GM12878 (cell line): ENCODE data around the gene DENND1A. TPM values are rescaled to one million over a fixed set of nuclear protein-coding genes. Genes with fewer than 3 reads are reported as not detected.

Experiments
- ATAC-seq: fragments of 200-7000 bp; cut with Tn5 transposase; 3 replicates; pipeline ENCODE4 v1.9.1; 2020; ENCODE audit warnings: mild to moderate bottlenecking, moderate library complexity
- BruUV-seq: library from RNA; stranded (reverse); fragments of 400-500 nt; replicated peaks from 2 replicates; lab custom pipeline; 2021; lab: Mats Ljungman, UMichigan
- CTCF ChIA-PET: fragments of 300-600 bp; sonication (Branson Sonifier 250); formaldehyde crosslinking; extraction: SDS; loops from one replicate; lab custom pipeline; 2021; ENCODE audit warnings: inconsistent platforms; lab: Yijun Ruan, JAX
- POLR2A ChIA-PET: fragments of 350-600 bp; formaldehyde crosslinking; extraction: SDS; loops from one replicate; lab custom pipeline; 2021; ENCODE audit warnings: inconsistent platforms; lab: Charles Lee
- RAD21 ChIA-PET: fragments of 300-600 bp; sonication (Branson Sonifier 250); formaldehyde crosslinking; loops from one replicate; lab custom pipeline; 2023; ENCODE audit warnings: antibody characterized with exemption; ENCODE audit not compliant: unreplicated experiment; lab: Charles Lee
- SMC1A ChIA-PET: fragments of 300-600 bp; sonication (Branson Sonifier 250); formaldehyde crosslinking; loops from one replicate; lab custom pipeline; 2023; ENCODE audit not compliant: unreplicated experiment, uncharacterized antibody; lab: Charles Lee
- DNase-seq: peaks from one replicate; pipeline ENCODE4 v3.0.0-alpha.2; 2011; ENCODE audit warnings: low read depth, low spot score
- FAIRE-seq: peaks from 3 replicates; lab custom pipeline; 2011; peaks lifted over from hg19 to GRCh38; lab: Jason Lieb, UNC
- H2AFZ ChIP-seq: 2 replicates; pipeline ENCODE4 v1.6.0; 2011; ENCODE audit warnings: low read depth, low read length, control low read depth; ENCODE audit not compliant: control insufficient read depth
- H3K27ac ChIP-seq: 2 replicates; pipeline ENCODE4 v1.5.1; 2011; ENCODE audit warnings: control low read depth; ENCODE audit not compliant: control insufficient read depth, insufficient read depth
- H3K27me3 ChIP-seq, 2 experiments: replicated peaks in 1 of 2; 2 replicates each; pipeline versions ENCODE4 v1.6.0 to v1.6.1; 2011; ENCODE audit warnings: low read length in 1 of 2; ENCODE audit not compliant: control insufficient read depth in 2 of 2, insufficient read depth in 2 of 2
- H3K36me3 ChIP-seq, 2 experiments: 2 replicates each; pipeline ENCODE4 v1.5.1; 2011; ENCODE audit warnings: low read length in 1 of 2; ENCODE audit not compliant: control insufficient read depth in 2 of 2, insufficient read depth in 2 of 2
- H3K4me1 ChIP-seq: 2 replicates; pipeline ENCODE4 v1.6.1; 2011; ENCODE audit warnings: mild to moderate bottlenecking, low read length, moderate library complexity, mixed read lengths; ENCODE audit not compliant: control insufficient read depth, insufficient read depth
- H3K4me2 ChIP-seq: 2 replicates; pipeline ENCODE4 v1.6.0; 2011; ENCODE audit warnings: control low read depth; ENCODE audit not compliant: control insufficient read depth, insufficient read depth
- H3K4me3 ChIP-seq: fragments of 200-600 bp; sonication (generic); 2 replicates; pipeline ENCODE4 v1.5.1; 2016
- H3K79me2 ChIP-seq: 2 replicates; pipeline ENCODE4 v1.6.0; 2011; ENCODE audit warnings: low read length; ENCODE audit not compliant: control insufficient read depth, insufficient read depth
- H3K9ac ChIP-seq: 2 replicates; pipeline ENCODE4 v1.8.0; 2011; ENCODE audit warnings: low read length, control low read depth, mixed read lengths; ENCODE audit not compliant: control insufficient read depth, insufficient read depth
- H3K9me3 ChIP-seq: replicated peaks from 3 replicates; pipeline ENCODE4 v1.5.1; 2011; ENCODE audit warnings: mild to moderate bottlenecking, low read length; ENCODE audit not compliant: control insufficient read depth, insufficient read depth
- H4K20me1 ChIP-seq: 2 replicates; pipeline ENCODE4 v1.6.0; 2011; ENCODE audit not compliant: control insufficient read depth, insufficient read depth
- BACH1 ChIP-seq: fragments of 450-650 bp; IDR thresholded peaks from 2 replicates; pipeline ENCODE4 v1.6.1; 2017; ENCODE audit warnings: mild to moderate bottlenecking, borderline replicate concordance
- BCL11A ChIP-seq: IDR thresholded peaks from 2 replicates; pipeline ENCODE4 v1.6.1; 2011; ENCODE audit warnings: low read depth, low read length
- GABPA ChIP-seq: IDR thresholded peaks from 2 replicates; pipeline ENCODE4 v1.6.1; 2014; ENCODE audit warnings: antibody characterized with exemption, low read depth, mild to moderate bottlenecking, inconsistent platforms
- HCFC1 ChIP-seq: fragments of 150-350 bp; IDR thresholded peaks from 2 replicates; pipeline ENCODE4 v1.6.1; 2014; ENCODE audit warnings: low read length
- HDGF ChIP-seq: fragments of 450-650 bp; IDR thresholded peaks from 2 replicates; pipeline ENCODE4 v1.6.1; 2016; ENCODE audit warnings: antibody characterized with exemption
- IKZF2 ChIP-seq, 2 experiments: fragments of 450-650 bp; IDR thresholded peaks; 2 replicates each; pipeline ENCODE4 v1.6.1; 2017; ENCODE audit warnings: mild to moderate bottlenecking in 2 of 2, moderate library complexity in 2 of 2
- KLF5 ChIP-seq: fragments of 450-650 bp; IDR thresholded peaks from 2 replicates; pipeline ENCODE4 v1.6.1; 2014; ENCODE audit warnings: mild to moderate bottlenecking; ENCODE audit not compliant: partially characterized antibody
- MEF2A ChIP-seq: IDR thresholded peaks from 2 replicates; pipeline ENCODE4 v1.6.1; 2011; ENCODE audit warnings: low read depth, mild to moderate bottlenecking, low read length, moderate library complexity; ENCODE audit not compliant: insufficient read depth
- NR2C2 ChIP-seq: IDR thresholded peaks from 2 replicates; pipeline ENCODE4 v1.6.1; 2011; ENCODE audit warnings: borderline replicate concordance, low read depth; ENCODE audit not compliant: control insufficient read depth, insufficient read length
- SMARCA5 ChIP-seq: fragments of 450-650 bp; IDR thresholded peaks from 2 replicates; pipeline ENCODE4 v1.6.1; 2017; ENCODE audit warnings: mild to moderate bottlenecking
- SMC3 ChIP-seq: IDR thresholded peaks from 2 replicates; pipeline ENCODE4 v1.6.1; 2011; ENCODE audit warnings: low read length, improper control_type of control experiment, borderline replicate concordance
- WRNIP1 ChIP-seq: IDR thresholded peaks from 2 replicates; pipeline ENCODE4 v1.6.1; 2011; ENCODE audit warnings: low read depth, low read length, improper control_type of control experiment, borderline replicate concordance
- ZNF274 ChIP-seq: IDR thresholded peaks from one replicate; pipeline ENCODE4 v1.8.0; 2011; ENCODE audit not compliant: insufficient read length, insufficient read depth
- ZSCAN29 ChIP-seq: fragments of 450-650 bp; IDR thresholded peaks from 2 replicates; pipeline ENCODE4 v1.6.1; 2017; ENCODE audit warnings: mild to moderate bottlenecking, moderate library complexity
- WGBS: methylation state at CpG from one replicate; pipeline ENCODE4 v1.1.6; 2016; ENCODE audit warnings: low lambda C conversion rate; ENCODE audit not compliant: insufficient replicate concordance, insufficient coverage; ENCODE audit errors: missing lambda C conversion rate; 5-methylcytosine and 5-hydroxymethylcytosine counted together
- in situ Hi-C: fragments of 300-500 bp; cut with MboI; formaldehyde crosslinking; loops from 9 replicates; pipeline ENCODE4 v1.14.3; 2018; ENCODE audit warnings: mixed read lengths
- intact Hi-C: fragments of 100-400 bp; cut with micrococcal nuclease; formaldehyde crosslinking; loops from one replicate; pipeline ENCODE4 v1.14.2; 2022; ENCODE audit not compliant: unreplicated experiment
- polyA plus RNA-seq, 11 experiments: library from polyadenylated mRNA; depleted of rRNA in 4 of 11; unstranded in 6 of 11; stranded (reverse) in 5 of 11; fragments of >200 nt; fragmentation: Nextera tagmentation in 4 of 11; fragmentation: Illumina TruSeq in 1 of 11; extraction: Ambion mirVana in 4 of 11; extraction: Trizol in 1 of 11; gene quantifications; 1 replicate in 1 of 11; 2 replicates in 10 of 11; pipeline versions ENCODE4 v1.2.1 to v1.2.3, GENCODE V29; 2011 to 2016; ENCODE audit warnings: inconsistent platforms in 2 of 11, missing spikeins in 2 of 11, low read depth in 1 of 11
- total RNA-seq, 4 experiments: library from RNA; depleted of rRNA in 3 of 4; stranded (reverse); fragments of >200 nt in 3 of 4; fragmentation: Illumina TruSeq in 1 of 4; extraction: Trizol in 1 of 4; gene quantifications; 2 replicates each; pipeline versions ENCODE4 v1.2.1 to v1.2.3, GENCODE V29; 2013 to 2021
- TF ChIP-seq, protein P1 (sequence below): fragments of 450-650 bp; IDR thresholded peaks from 2 replicates; pipeline ENCODE4 v1.6.1; 2018; ENCODE audit warnings: borderline replicate concordance, mild to moderate bottlenecking; ENCODE audit not compliant: partially characterized antibody
- TF ChIP-seq, protein P2 (sequence below): fragments of 450-650 bp; IDR thresholded peaks from 2 replicates; pipeline ENCODE4 v1.6.1; 2017; ENCODE audit warnings: low read depth, mild to moderate bottlenecking, moderate library complexity
- TF ChIP-seq, protein P3 (sequence below): fragments of 450-650 bp; IDR thresholded peaks from 2 replicates; pipeline ENCODE4 v1.6.1; 2017; ENCODE audit warnings: mild to moderate bottlenecking, moderate library complexity

DENND1A gene
- total and polyA plus RNA-seq, 10 of the 15 experiments (the other 5 are each of a cell fraction or from before 2014, with no cell fraction given) = 14.1 to 48.6 (median 35.2) TPM

DNA sequence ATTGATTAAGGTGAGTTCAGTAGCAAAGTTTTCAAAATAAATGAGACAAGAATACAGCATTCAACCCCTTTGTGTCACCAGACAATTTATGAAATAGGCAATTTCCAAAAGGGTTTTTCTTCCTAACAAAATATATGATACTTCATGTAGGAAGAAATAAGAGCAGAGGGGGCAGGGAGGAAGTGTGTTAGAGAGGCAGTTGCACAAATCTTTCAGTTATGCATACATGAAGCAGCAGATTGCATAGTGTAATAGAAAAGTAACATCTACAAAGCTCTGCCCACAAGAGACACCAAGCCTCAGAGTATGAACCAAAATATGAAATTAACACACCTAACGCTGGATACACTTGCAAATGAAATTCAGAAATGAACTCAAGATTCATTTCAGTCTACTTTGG lies 157.0 kb downstream of the DENND1A start:
- in situ Hi-C loops = no loop called here
- ChIA-PET RAD21 (interaction anchor here (1.0 to 2.1 kb wide), 4 partner anchors 24 to 123 kb away, joined by 3 to 7 read pairs (median 6); no protein-coding TSS in a partner anchor), SMC1A (interaction anchor here (0.7 to 5.8 kb wide), 11 partner anchors 9 to 354 kb away, joined by 3 to 44 read pairs (median 3); no protein-coding TSS in a partner anchor), CTCF (interaction anchor here (0.7 to 3.7 kb wide), 7 partner anchors 11 to 135 kb away, joined by 3 to 16 read pairs (median 4); no protein-coding TSS in a partner anchor), POLR2A (interaction anchor here (1.1 to 2.2 kb wide), 2 partner anchors 11 to 25 kb away, joined by 4 to 10 read pairs; no protein-coding TSS in a partner anchor)
- Histone ChIP-seq H4K20me1 (no peaks in the 10 kb centered on the region), H3K9ac (no peak overlapping the region), H3K4me1 (peaks cover 3% of the 10 kb centered on the region), H3K4me2 (no peak overlapping the region), H3K27ac (no peak overlapping the region), H3K4me3 (no peak overlapping the region), H3K27me3 (no peaks in the 10 kb centered on the region), H3K79me2 (no peaks in the 10 kb centered on the region; the same call in 1 of the 2 replicates), H2AFZ (no peak overlapping the region), H3K9me3 (no peaks in the 10 kb centered on the region), H3K36me3 (no peaks in the 10 kb centered on the region)
- BruUV-seq = no TSS peak
- intact Hi-C loops = no loop called here
- FAIRE-seq (no peak), DNase-seq (no peak), ATAC-seq (no peak)
- 95% methylated on average over 1 of the region's 1 CpG for WGBS
- TF ChIP-seq SMARCA5 (no peak), SMC3 (no peak), BACH1 (no peak), WRNIP1 (no peak), IKZF2 (IDR thresholded peaks at IDR 0.05) (no peak), MEF2A (no peak), NR2C2 (no peak), HCFC1 (no peak), GABPA (no peak), ZNF274 (no peak), HDGF (no peak), ZSCAN29 (no peak), BCL11A (no peak), KLF5 (no peak)
- TF ChIP-seq, protein P1, sequence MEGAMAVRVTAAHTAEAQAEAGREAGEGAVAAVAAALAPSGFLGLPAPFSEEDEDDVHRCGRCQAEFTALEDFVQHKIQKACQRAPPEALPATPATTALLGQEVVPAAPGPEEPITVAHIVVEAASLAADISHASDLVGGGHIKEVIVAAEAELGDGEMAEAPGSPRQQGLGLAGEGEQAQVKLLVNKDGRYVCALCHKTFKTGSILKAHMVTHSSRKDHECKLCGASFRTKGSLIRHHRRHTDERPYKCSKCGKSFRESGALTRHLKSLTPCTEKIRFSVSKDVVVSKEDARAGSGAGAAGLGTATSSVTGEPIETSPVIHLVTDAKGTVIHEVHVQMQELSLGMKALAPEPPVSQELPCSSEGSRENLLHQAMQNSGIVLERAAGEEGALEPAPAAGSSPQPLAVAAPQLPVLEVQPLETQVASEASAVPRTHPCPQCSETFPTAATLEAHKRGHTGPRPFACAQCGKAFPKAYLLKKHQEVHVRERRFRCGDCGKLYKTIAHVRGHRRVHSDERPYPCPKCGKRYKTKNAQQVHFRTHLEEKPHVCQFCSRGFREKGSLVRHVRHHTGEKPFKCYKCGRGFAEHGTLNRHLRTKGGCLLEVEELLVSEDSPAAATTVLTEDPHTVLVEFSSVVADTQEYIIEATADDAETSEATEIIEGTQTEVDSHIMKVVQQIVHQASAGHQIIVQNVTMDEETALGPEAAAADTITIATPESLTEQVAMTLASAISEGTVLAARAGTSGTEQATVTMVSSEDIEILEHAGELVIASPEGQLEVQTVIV = no peak
- TF ChIP-seq, protein P2, sequence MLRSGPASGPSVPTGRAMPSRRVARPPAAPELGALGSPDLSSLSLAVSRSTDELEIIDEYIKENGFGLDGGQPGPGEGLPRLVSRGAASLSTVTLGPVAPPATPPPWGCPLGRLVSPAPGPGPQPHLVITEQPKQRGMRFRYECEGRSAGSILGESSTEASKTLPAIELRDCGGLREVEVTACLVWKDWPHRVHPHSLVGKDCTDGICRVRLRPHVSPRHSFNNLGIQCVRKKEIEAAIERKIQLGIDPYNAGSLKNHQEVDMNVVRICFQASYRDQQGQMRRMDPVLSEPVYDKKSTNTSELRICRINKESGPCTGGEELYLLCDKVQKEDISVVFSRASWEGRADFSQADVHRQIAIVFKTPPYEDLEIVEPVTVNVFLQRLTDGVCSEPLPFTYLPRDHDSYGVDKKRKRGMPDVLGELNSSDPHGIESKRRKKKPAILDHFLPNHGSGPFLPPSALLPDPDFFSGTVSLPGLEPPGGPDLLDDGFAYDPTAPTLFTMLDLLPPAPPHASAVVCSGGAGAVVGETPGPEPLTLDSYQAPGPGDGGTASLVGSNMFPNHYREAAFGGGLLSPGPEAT = no peak
- TF ChIP-seq, protein P3, sequence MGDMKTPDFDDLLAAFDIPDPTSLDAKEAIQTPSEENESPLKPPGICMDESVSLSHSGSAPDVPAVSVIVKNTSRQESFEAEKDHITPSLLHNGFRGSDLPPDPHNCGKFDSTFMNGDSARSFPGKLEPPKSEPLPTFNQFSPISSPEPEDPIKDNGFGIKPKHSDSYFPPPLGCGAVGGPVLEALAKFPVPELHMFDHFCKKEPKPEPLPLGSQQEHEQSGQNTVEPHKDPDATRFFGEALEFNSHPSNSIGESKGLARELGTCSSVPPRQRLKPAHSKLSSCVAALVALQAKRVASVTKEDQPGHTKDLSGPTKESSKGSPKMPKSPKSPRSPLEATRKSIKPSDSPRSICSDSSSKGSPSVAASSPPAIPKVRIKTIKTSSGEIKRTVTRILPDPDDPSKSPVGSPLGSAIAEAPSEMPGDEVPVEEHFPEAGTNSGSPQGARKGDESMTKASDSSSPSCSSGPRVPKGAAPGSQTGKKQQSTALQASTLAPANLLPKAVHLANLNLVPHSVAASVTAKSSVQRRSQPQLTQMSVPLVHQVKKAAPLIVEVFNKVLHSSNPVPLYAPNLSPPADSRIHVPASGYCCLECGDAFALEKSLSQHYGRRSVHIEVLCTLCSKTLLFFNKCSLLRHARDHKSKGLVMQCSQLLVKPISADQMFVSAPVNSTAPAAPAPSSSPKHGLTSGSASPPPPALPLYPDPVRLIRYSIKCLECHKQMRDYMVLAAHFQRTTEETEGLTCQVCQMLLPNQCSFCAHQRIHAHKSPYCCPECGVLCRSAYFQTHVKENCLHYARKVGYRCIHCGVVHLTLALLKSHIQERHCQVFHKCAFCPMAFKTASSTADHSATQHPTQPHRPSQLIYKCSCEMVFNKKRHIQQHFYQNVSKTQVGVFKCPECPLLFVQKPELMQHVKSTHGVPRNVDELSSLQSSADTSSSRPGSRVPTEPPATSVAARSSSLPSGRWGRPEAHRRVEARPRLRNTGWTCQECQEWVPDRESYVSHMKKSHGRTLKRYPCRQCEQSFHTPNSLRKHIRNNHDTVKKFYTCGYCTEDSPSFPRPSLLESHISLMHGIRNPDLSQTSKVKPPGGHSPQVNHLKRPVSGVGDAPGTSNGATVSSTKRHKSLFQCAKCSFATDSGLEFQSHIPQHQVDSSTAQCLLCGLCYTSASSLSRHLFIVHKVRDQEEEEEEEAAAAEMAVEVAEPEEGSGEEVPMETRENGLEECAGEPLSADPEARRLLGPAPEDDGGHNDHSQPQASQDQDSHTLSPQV = no peak
